GM12865 (cell line): ENCODE results near the gene BMX.

Experiments
- DNase-seq: peaks from one replicate; pipeline ENCODE4 v3.0.0; 2010; ENCODE audit warnings: low read depth
- H3K4me3 ChIP-seq: 2 replicates; pipeline ENCODE4 v1.5.1; 2011; ENCODE audit warnings: mild to moderate bottlenecking, low read depth, low read length, control low read depth
- CTCF ChIP-seq: IDR thresholded peaks from 2 replicates; pipeline ENCODE4 v1.5.1; 2011; ENCODE audit warnings: low read length, control low read depth, low read depth, inconsistent platforms; ENCODE audit not compliant: insufficient read depth; ENCODE audit errors: missing control alignments

Gene BMX

DNA sequence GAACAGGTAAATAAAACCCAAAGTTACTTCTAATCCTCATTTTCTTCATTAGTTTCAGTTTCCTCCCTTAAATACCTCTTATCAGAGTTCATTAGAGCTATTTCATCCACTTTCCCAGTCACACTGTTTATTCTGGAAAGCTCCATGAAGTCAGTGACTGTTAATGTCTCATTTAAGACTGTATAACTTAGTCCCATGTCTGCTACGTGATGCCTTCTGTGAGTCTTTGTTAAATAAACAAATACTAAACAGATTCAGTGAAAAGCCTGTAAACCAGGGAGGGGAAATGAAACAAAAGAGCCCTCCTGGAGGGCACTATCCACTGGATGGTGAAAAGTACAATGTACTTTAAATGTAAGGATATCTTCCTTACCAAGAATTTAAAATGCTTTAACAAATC lies 75.4 kb downstream of the BMX start:
- DNase-seq, result no peak
- no peak overlapping the region for H3K4me3 ChIP-seq
- no peak for TF ChIP-seq CTCF

DNA sequence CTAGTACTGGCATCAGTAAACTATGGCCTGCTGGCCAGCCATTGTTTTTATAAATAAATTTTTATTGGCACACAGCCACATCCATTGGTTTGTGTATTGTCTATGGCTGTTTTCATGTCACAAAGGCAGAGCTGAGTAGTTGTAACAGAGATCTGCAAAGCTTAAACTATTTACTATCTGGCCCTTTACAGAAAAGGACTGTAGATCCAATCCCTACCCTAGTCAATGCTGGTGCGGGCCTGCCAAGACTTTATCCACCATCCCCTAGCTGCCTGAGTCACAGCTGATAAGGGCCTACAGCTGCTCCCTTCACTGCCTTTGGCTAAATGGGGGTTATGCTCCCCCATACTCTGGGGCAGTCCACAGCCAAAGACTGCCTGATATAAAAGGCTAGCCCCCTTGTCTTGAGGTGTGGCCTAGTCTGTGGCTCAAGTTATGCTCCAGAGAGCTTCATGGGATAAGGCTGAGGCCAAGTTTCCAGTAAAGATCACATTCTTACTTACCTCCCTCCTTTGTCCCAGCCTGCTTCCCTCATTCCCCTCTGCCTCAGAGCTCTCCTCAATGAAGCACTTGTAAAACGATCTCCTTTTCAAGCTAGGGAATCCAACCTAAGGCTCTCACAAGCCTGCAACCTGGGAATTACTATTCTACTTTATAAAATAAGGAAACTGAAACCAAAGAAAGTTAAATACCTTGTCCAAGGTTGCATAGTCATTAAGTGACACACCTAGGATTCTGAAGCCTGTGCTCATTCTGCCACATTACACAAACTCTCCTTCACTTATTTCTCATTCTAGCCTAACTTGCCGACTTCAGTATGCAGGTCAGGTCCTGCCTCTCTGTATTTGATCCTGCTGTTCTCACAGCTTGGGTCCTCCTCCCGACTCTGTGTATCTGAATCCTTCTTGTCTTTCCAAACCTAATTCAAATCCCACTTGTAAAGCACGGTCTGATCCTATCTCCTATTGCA lies 79.5 kb downstream of the BMX start:
- no peak for TF ChIP-seq CTCF
- DNase-seq, result no peak

DNA sequence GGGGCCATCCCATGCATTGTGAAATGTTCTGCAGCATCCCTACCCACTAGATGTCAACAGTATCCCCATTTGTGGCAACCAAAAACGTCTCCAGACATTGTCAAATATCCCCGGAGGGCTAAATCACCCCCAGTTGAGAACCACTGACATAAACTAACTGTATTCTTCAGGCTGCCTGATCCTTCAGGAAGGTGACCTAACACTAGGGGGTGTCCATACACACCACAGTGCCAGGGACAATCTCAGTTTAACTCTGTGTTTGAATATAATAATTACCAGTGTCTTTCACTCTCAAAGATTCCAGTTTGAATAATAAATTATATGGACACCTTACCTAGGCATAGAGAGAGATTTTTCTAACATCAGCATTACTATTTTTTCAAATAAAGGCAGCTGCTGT lies 93.8 kb downstream of the BMX start:
- no peak overlapping the region for H3K4me3 ChIP-seq
- TF ChIP-seq CTCF, result no peak
- DNase-seq, result no peak

More for the DNA sequence above, 79.5 kb downstream of the BMX start:
- H3K4me3 ChIP-seq, result no peak overlapping the region

GRCh38 chrX:15598026-15598425 lies 97.4 kb downstream of the BMX start:
- TF ChIP-seq CTCF, result no peak
- H3K4me3 ChIP-seq, result no peak overlapping the region
- DNase-seq, result no peak

- DNase-seq, result no peak
- TF ChIP-seq CTCF, result no peak
- H3K4me3 ChIP-seq, result no peak overlapping the region
Observed at GRCh38 chrX:15599461-15599860, 98.9 kb downstream of the BMX start.

- DNase-seq, result no peak
- TF ChIP-seq CTCF, result no peak
- no peak overlapping the region for H3K4me3 ChIP-seq
Observed at GRCh38 chrX:15600049-15600448, 99.4 kb downstream of the BMX start.
